Trophoblast cell (in vitro differentiated cells and primary cell): ENCODE data around the gene PFKFB3.

Source experiments
- DNase-seq, 2 donors: peaks; one replicate each; pipeline ENCODE4 v3.0.0-alpha.2; 2016
- H2AFZ ChIP-seq: 2 replicates; pipeline ENCODE4 v1.6.1; 2013; ENCODE audit warnings: low read length, moderate library complexity, mild to moderate bottlenecking; ENCODE audit not compliant: insufficient read depth, poor library complexity
- H2AK5ac ChIP-seq: 2 replicates; pipeline ENCODE4 v1.6.1; 2013; ENCODE audit warnings: mild to moderate bottlenecking, low read length
- H2BK120ac ChIP-seq: 2 replicates; pipeline ENCODE4 v1.6.1; 2013; ENCODE audit warnings: low read length, mild to moderate bottlenecking, moderate library complexity; ENCODE audit not compliant: insufficient read depth, poor library complexity
- H2BK12ac ChIP-seq: 2 replicates; pipeline ENCODE4 v1.6.1; 2013; ENCODE audit warnings: mild to moderate bottlenecking, low read length, moderate library complexity
- H2BK5ac ChIP-seq: 2 replicates; pipeline ENCODE4 v1.6.1; 2013; ENCODE audit warnings: low read length, low read depth, moderate library complexity, mild to moderate bottlenecking; ENCODE audit not compliant: poor library complexity
- H3K14ac ChIP-seq: 2 replicates; pipeline ENCODE4 v1.6.1; 2013; ENCODE audit warnings: mild to moderate bottlenecking, low read length
- H3K18ac ChIP-seq: 2 replicates; pipeline ENCODE4 v1.6.1; 2013; ENCODE audit warnings: mild to moderate bottlenecking, low read length
- H3K23ac ChIP-seq: 2 replicates; pipeline ENCODE4 v1.6.1; 2013; ENCODE audit warnings: low read length
- H3K27ac ChIP-seq: 2 replicates; pipeline ENCODE4 v1.5.1; 2013; ENCODE audit warnings: low read depth, mild to moderate bottlenecking, inconsistent platforms, low read length, moderate library complexity
- H3K27me3 ChIP-seq: 2 replicates; pipeline ENCODE4 v1.6.1; 2013; ENCODE audit warnings: inconsistent platforms, mild to moderate bottlenecking, low read length, moderate library complexity; ENCODE audit not compliant: insufficient read depth
- H3K36me3 ChIP-seq, 2 experiments: 1 replicate in 1 of 2; 2 replicates in 1 of 2; pipeline ENCODE4 v1.6.1; 2013; ENCODE audit warnings: low read length in 2 of 2, mild to moderate bottlenecking in 2 of 2, moderate library complexity in 1 of 2; ENCODE audit not compliant: insufficient read depth in 2 of 2, control insufficient read depth in 1 of 2
- H3K4ac ChIP-seq: 2 replicates; pipeline ENCODE4 v1.6.1; 2013; ENCODE audit warnings: low read depth, mild to moderate bottlenecking, low read length, moderate library complexity
- H3K4me1 ChIP-seq, 2 experiments: 1 replicate in 1 of 2; 2 replicates in 1 of 2; pipeline ENCODE4 v1.6.1; 2013; ENCODE audit warnings: low read length in 2 of 2, mild to moderate bottlenecking in 2 of 2, moderate library complexity in 1 of 2; ENCODE audit not compliant: insufficient read depth in 2 of 2, control insufficient read depth in 1 of 2
- H3K4me2 ChIP-seq: 2 replicates; pipeline ENCODE4 v1.6.1; 2013; ENCODE audit warnings: inconsistent platforms, mild to moderate bottlenecking, low read length, moderate library complexity
- H3K4me3 ChIP-seq: 2 replicates; pipeline ENCODE4 v1.5.1; 2013; ENCODE audit warnings: mild to moderate bottlenecking, low read depth, low read length, inconsistent platforms
- H3K79me1 ChIP-seq: one replicate; pipeline ENCODE4 v1.6.1; 2013; ENCODE audit warnings: low read length
- H3K79me2 ChIP-seq: 2 replicates; pipeline ENCODE4 v1.6.1; 2013; ENCODE audit warnings: low read length, mild to moderate bottlenecking; ENCODE audit not compliant: control insufficient read depth, insufficient read depth, poor library complexity
- H3K9ac ChIP-seq: 2 replicates; pipeline ENCODE4 v1.6.1; 2013; ENCODE audit warnings: mild to moderate bottlenecking, low read length
- H3K9me3 ChIP-seq: 2 replicates; pipeline ENCODE4 v1.6.1; 2013; ENCODE audit warnings: low read depth, mild to moderate bottlenecking, control low read depth, inconsistent platforms, low read length; ENCODE audit not compliant: insufficient read depth
- H4K12ac ChIP-seq: 2 replicates; pipeline ENCODE4 v1.6.1; 2013; ENCODE audit warnings: low read depth, mild to moderate bottlenecking, low read length, moderate library complexity
- H4K8ac ChIP-seq: 2 replicates; pipeline ENCODE4 v1.6.1; 2013; ENCODE audit warnings: low read depth, mild to moderate bottlenecking, low read length, moderate library complexity
- H4K91ac ChIP-seq: one replicate; pipeline ENCODE4 v1.6.1; 2013; ENCODE audit warnings: low read depth, mild to moderate bottlenecking, low read length, moderate library complexity
- WGBS: extraction: QIAGEN DNeasy Blood & Tissue Kit; methylation state at CpG from one replicate; pipeline ENCODE4 v1.1.7; 2013; ENCODE audit warnings: missing lambda C conversion rate; ENCODE audit not compliant: insufficient read length, insufficient coverage; ENCODE audit errors: extremely low coverage; 5-methylcytosine and 5-hydroxymethylcytosine counted together

The PFKFB3 gene

GRCh38 chr10:6299743-6300105 lies 97.0 kb downstream of the PFKFB3 start:
- no peak overlapping the region for H2AFZ ChIP-seq

GRCh38 chr10:6300106-6300783 lies 97.5 kb downstream of the PFKFB3 start:
- Histone ChIP-seq H3K4me2 (no peak overlapping the region), H3K4me1 (peaks cover 11 to 22% of the 10 kb centered on the region in 2 experiments), H4K8ac (no peak overlapping the region), H3K4me3 (no peak overlapping the region), H3K36me3 (no peaks in the 10 kb centered on the region), H3K23ac (no peak overlapping the region), H4K91ac (no peak overlapping the region), H3K9ac (no peak overlapping the region), H3K27me3 (no peaks in the 10 kb centered on the region), H2AFZ (no peak overlapping the region), H2BK120ac (no peak overlapping the region), H3K18ac (no peak overlapping the region), H3K79me2 (no peaks in the 10 kb centered on the region), H3K9me3 (no peaks in the 10 kb centered on the region), H3K14ac (no peak overlapping the region), H2AK5ac (no peak overlapping the region), H3K27ac (no peak overlapping the region), H4K12ac (no peak overlapping the region), H3K4ac (no peak overlapping the region), H2BK5ac (no peak overlapping the region), H2BK12ac (no peak overlapping the region), H3K79me1 (peaks cover 7% of the 10 kb centered on the region)
- peak in 1 of 2 donors; percentile 39 for DNase-seq
- no CpG with 5 or more reads among the region's 14 CpGs for WGBS

More at GRCh38 chr10:6299743-6300105, 97.0 kb downstream of the PFKFB3 start:
- H3K4me2 ChIP-seq = no peak overlapping the region
- no peak overlapping the region for H3K23ac ChIP-seq
- WGBS = no CpG with 5 or more reads among the region's 2 CpGs
- H3K18ac ChIP-seq = no peak overlapping the region
- H3K14ac ChIP-seq = no peak overlapping the region
- no peak overlapping the region for H3K27ac ChIP-seq
- H4K12ac ChIP-seq = no peak overlapping the region
- no peaks in the 10 kb centered on the region for H3K9me3 ChIP-seq
- H3K4ac ChIP-seq = no peak overlapping the region
- no peak overlapping the region for H4K8ac ChIP-seq
- DNase-seq = no peak
- H3K9ac ChIP-seq = no peak overlapping the region
- no peaks in the 10 kb centered on the region for H3K27me3 ChIP-seq
- H2BK120ac ChIP-seq = no peak overlapping the region
- H2BK5ac ChIP-seq = no peak overlapping the region
- no peak overlapping the region for H2AK5ac ChIP-seq
- H3K4me3 ChIP-seq = no peak overlapping the region
- no peaks in the 10 kb centered on the region for H3K79me2 ChIP-seq
- H4K91ac ChIP-seq = no peak overlapping the region
- no peaks in the 10 kb centered on the region for H3K36me3 ChIP-seq
- H3K79me1 ChIP-seq = peaks cover 7% of the 10 kb centered on the region
- H3K4me1 ChIP-seq = peaks cover 11 to 22% of the 10 kb centered on the region in 2 experiments
- no peak overlapping the region for H2BK12ac ChIP-seq

- Histone ChIP-seq H3K79me1 (peaks cover 7% of the 10 kb centered on the region), H3K9me3 (no peaks in the 10 kb centered on the region), H3K4me1 (peaks cover 11 to 22% of the 10 kb centered on the region in 2 experiments), H2AK5ac (no peak overlapping the region), H2AFZ (no peak overlapping the region), H3K4me3 (no peak overlapping the region), H3K9ac (peak overlapping the region; percentile 63), H3K23ac (no peak overlapping the region), H2BK5ac (no peak overlapping the region), H4K91ac (no peak overlapping the region), H3K36me3 (no peaks in the 10 kb centered on the region), H2BK120ac (no peak overlapping the region), H2BK12ac (no peak overlapping the region), H3K79me2 (no peaks in the 10 kb centered on the region), H3K27ac (no peak overlapping the region), H4K12ac (no peak overlapping the region), H3K27me3 (no peaks in the 10 kb centered on the region), H4K8ac (no peak overlapping the region), H3K14ac (no peak overlapping the region), H3K4me2 (no peak overlapping the region), H3K4ac (no peak overlapping the region), H3K18ac (no peak overlapping the region)
- DNase-seq = no peak
- no CpG with 5 or more reads among the region's 5 CpGs for WGBS
Measured at GRCh38 chr10:6300784-6301460, 98.2 kb downstream of the PFKFB3 start.

GRCh38 chr10:6301488-6302075 lies 98.8 kb downstream of the PFKFB3 start:
- Histone ChIP-seq H4K91ac (no peak overlapping the region), H2AK5ac (no peak overlapping the region), H3K4me3 (no peak overlapping the region), H3K18ac (no peak overlapping the region), H4K12ac (no peak overlapping the region), H2AFZ (no peak overlapping the region), H3K14ac (no peak overlapping the region), H3K23ac (no peak overlapping the region), H3K4me1 (peaks cover 9 to 19% of the 10 kb centered on the region in 2 experiments), H3K36me3 (no peaks in the 10 kb centered on the region), H3K9me3 (peaks cover 1% of the 10 kb centered on the region), H3K4ac (no peak overlapping the region), H3K27me3 (no peaks in the 10 kb centered on the region), H2BK120ac (no peak overlapping the region), H3K9ac (no peak overlapping the region), H3K4me2 (no peak overlapping the region), H3K79me1 (peaks cover 4% of the 10 kb centered on the region), H2BK5ac (no peak overlapping the region), H3K79me2 (no peaks in the 10 kb centered on the region), H2BK12ac (no peak overlapping the region), H3K27ac (no peak overlapping the region), H4K8ac (no peak overlapping the region)
- no peak for DNase-seq
- no CpG with 5 or more reads among the region's 7 CpGs for WGBS
